WI38 (cell line): ENCODE results near the gene GBP6.
A peak's percentile ranks its signal among the peaks of the same experiment; 100 is the strongest.
"Not testable (repeated sequence)": the region's sequence is repeated elsewhere in the genome, so short reads cannot be mapped to it uniquely, and the experiment has no call there.

ENCODE experiments used
- H3K4me3 ChIP-seq: 2 replicates; pipeline ENCODE4 v1.5.1; 2011; ENCODE audit warnings: low read depth, mild to moderate bottlenecking, control low read depth, low read length
- TF ChIP-seq, protein P1 (sequence below): IDR thresholded peaks from 2 replicates; pipeline ENCODE4 v1.5.1; 2012; ENCODE audit warnings: low read depth, mild to moderate bottlenecking, control low read depth, low read length

GBP6 gene

DNA sequence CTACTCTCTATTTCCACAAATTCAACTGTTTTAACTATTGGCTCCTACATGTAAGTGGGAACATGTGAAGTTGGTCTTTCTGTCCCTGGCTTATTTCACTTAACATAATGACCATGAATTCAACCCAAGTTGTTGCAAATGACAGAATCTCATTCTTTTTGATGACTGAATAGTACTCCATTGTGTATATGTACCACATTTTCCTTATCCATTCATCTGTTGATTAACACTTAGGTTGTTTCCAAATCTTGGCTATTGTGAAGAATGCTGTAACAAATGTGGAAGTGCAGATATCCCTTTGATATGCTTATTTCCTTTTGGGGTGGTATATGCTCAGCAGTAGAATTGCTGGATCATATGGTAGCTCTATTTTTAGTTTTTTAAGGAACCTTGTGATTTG, 33.0 kb downstream of the GBP6 start:
- H3K4me3 ChIP-seq = no peak overlapping the region
- TF ChIP-seq, protein P1, sequence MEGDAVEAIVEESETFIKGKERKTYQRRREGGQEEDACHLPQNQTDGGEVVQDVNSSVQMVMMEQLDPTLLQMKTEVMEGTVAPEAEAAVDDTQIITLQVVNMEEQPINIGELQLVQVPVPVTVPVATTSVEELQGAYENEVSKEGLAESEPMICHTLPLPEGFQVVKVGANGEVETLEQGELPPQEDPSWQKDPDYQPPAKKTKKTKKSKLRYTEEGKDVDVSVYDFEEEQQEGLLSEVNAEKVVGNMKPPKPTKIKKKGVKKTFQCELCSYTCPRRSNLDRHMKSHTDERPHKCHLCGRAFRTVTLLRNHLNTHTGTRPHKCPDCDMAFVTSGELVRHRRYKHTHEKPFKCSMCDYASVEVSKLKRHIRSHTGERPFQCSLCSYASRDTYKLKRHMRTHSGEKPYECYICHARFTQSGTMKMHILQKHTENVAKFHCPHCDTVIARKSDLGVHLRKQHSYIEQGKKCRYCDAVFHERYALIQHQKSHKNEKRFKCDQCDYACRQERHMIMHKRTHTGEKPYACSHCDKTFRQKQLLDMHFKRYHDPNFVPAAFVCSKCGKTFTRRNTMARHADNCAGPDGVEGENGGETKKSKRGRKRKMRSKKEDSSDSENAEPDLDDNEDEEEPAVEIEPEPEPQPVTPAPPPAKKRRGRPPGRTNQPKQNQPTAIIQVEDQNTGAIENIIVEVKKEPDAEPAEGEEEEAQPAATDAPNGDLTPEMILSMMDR = no peak

DNA sequence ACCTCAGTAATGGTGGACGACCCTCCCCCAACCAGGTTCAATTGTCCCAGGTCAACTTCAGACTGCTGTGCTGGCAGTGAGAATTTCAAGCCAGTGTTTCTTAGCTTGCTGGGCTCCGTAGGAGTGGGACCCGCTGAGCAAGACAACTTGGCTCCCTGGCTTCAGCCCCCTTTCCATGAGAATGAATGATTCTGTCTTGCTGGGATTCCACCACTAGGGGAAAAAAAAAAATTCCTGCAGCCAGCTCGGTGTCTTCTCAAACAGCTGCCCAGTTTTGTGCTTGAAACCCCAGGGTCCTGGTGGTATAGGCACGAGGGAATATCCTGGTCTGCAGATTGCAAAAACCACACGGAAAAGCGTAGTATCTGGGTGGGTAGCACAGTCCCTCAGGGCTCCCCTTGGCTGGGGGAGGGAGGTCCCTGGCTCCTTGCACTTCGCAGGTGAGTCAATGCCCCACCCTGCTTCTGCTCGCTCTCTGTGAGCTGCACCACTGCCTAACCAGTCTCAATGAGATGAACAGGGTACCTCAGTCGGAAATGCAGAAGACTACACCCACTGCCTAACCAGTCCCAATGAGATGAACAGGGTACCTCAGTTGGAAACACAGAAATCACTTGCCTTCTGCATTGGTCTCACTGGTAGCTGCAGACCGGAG, 41.5 kb downstream of the GBP6 start:
- no peak overlapping the region for H3K4me3 ChIP-seq
- TF ChIP-seq, protein P1 = no peak

DNA sequence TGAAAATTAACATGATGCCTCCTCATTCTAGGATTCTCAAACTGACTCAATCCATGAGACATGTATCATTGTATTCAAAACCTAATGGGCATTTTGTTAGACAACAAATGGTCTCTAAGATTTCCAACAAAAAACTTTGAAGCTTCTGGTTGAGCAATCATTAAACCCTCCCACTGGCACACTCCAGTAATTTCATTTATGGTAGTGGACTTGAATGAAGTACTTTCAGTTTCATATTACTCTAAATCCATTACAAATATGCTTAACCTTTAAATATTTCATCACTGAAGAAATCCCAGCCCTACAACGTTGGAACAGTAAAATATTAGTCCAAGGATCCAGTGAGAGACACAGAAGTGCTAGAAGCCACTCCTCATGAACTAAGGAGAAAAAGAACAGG, 43.5 kb downstream of the GBP6 start:
- peak overlapping the region; percentile 27; the same call in 1 of the 2 replicates for H3K4me3 ChIP-seq
- TF ChIP-seq, protein P1 = no peak

DNA sequence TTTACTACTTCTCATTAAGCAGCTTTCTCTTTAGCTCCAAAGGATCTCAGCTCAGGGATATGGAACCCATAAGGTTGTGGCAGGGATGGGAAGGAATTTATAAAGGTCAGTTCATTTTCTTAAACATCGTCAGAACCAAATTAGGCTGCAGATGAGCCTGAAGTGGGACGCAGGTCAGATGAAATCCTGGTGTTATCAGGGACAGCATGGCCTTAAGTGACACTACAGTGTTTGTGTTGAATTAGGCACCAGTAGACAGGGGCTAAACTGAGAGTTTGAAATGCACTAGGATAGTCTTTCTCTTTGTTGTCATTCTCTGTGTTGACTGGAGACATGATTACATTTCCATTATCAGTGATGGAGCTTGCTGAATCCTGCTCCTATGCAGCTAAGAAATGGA, 43.9 kb downstream of the GBP6 start:
- peak overlapping the region; percentile 27; the same call in 1 of the 2 replicates for H3K4me3 ChIP-seq

DNA sequence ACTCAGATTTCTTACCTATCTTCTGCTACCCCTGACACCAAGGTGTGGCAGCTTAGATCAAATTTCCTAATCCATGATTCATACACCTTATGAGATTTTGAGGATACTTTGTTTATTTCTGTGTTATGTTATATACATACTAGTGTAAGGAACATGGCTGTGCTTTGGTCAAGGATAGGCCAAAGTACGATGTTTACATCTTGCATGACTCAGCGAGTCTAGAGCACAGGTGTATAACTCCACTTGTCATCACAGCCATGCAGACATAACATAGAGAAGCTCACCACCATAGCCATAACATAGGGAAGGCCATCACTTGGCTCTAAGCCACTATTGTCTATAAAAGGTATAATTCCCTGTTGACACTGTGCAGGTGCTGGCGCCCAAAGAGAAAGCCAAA, 61.2 kb downstream of the GBP6 start:
- no peak overlapping the region for H3K4me3 ChIP-seq
- TF ChIP-seq, protein P1 = no peak

DNA sequence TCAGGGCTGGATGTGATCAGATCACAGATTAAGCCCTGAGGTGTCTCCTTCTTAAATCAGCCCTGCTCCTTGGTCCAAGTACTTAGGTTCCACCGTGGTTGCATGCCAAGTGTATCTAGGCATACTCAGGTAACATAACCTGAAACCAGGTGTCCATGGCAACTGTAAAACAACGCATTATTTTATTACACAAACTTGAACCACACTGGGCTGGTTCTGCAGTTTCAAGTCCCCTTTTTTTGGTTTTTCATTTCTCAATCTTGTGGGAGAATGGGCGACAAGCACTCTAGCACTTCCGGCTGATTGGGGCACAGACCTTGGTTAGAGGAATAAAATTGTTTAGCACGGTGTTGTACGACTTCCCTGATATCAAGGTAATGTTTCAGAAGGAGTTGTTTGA, 65.2 kb downstream of the GBP6 start:
- no peak overlapping the region for H3K4me3 ChIP-seq
- TF ChIP-seq, protein P1 = no peak

DNA sequence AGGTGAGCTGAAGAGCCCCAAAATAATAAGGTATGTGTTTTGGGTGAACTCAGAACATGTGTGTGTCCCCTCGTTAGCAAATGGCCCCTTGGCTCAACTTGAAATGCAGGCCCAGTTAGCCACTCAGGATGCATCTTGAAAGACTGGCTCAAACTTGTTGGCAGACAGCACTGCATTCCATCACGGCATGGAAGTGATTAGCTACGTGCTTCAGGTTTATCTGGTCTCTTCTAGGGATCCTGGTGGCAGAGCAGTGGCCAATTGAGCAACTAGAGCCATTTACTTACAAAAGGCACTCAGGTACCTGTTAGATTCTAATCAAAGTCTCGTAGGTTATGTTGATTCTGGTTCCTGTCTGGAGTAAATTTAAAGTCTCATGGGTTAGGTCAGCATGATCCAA, 65.8 kb downstream of the GBP6 start:
- not testable (repeated sequence) for H3K4me3 ChIP-seq

DNA sequence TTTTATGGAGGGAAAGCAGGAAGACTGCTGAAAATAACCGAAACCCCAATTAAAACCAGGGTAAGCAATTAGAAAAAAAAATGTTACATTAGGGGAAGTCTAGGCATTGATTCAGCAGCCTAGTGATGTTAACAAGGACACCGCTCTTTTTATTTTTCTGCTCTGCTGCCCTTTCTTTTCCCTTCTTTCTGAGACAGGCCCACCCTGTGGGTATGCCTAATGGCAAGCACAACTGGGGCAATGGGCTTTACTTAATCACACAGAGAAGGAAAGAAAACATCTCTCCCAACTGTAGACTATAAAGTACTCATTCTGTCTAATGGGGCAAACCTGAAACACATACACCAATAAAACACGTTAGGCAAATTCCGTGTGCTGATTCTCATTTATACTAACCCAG, 69.6 kb downstream of the GBP6 start:
- no peak overlapping the region for H3K4me3 ChIP-seq
- TF ChIP-seq, protein P1 = no peak

DNA sequence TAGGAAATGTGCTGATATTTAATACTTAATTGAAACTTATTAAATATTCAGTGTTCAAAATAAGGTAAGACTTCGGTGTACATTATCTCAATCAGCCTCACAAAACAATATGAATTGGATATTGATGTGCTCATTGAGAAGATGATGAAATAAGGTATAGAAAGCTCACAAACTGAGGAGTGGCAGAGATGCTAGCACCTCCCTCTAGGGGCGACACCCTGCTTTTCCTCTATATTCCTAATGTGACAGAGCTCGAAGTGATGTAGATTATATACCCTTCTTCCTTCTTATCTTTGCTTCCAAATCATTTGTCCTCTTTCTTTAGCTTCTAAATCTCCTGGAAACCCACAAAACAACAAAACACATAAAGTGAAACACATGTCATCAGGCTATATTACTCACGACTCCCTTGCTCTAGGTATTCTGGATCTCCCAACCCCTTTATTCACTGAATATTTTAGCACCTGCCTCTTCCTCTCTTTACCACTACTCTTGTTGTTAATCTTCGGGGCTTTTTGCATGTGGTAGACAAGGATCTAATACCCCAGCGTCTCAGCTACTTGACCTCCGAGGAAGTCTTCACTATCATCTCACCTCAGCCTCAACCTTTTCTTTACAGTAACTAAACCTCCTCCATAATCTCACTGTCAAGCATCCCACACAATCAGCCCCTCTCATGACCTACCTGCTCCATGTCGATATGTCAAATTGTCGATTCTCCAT, 70.4 kb downstream of the GBP6 start:
- not testable (repeated sequence) for H3K4me3 ChIP-seq
